GM21619 (cell line): ENCODE results near the gene NFX1.
A peak's percentile ranks its signal among the peaks of the same experiment; 100 is the strongest.

Experiments used
- ATAC-seq: cut with Tn5 transposase; IDR thresholded peaks from one replicate; pipeline ENCODE4 v1.9.1; 2021; ENCODE audit not compliant: unreplicated experiment

NFX1 gene

GRCh38 chr9:33290247-33291030 is at the start of gene NFX1:
TSS of gene NFX1 (plus strand) at chr9:33290516. CDS start at chr9:33290573, 57 bp downstream.
- ATAC-seq = peak; percentile 82

GRCh38 chr9:33241298-33241697 is 49.0 kb upstream of the NFX1 start:
- ATAC-seq = no peak

GRCh38 chr9:33242609-33243134 is 47.6 kb upstream of the NFX1 start:
- ATAC-seq = no peak

- ATAC-seq = no peak
These were observed 46.1 kb upstream of the NFX1 start for GRCh38 chr9:33244137-33244784.

GRCh38 chr9:33245341-33245740 is 45.0 kb upstream of the NFX1 start:
- ATAC-seq = no peak

- no peak for ATAC-seq
These were observed 44.0 kb upstream of the NFX1 start for GRCh38 chr9:33246269-33246860.

DNA sequence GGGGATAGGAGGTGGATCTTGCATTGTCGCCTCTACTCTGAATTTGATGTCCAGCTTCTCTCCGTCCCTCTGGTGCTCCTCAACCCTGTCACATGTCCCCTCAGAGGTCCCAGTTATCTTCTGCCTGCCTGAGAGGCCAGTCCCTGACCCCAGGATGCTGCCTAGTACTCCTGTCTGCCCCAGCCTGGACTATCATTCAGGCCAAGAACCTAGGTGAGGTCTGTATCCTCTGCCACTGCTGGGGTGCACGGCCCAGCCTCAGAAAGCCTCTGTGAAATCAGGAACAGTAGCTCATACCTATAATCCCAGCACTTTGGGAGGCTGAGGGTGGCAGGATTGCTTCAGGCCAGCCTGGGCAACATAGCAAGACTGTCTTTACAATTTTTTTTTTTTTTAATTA is 41.7 kb upstream of the NFX1 start:
- ATAC-seq = no peak

DNA sequence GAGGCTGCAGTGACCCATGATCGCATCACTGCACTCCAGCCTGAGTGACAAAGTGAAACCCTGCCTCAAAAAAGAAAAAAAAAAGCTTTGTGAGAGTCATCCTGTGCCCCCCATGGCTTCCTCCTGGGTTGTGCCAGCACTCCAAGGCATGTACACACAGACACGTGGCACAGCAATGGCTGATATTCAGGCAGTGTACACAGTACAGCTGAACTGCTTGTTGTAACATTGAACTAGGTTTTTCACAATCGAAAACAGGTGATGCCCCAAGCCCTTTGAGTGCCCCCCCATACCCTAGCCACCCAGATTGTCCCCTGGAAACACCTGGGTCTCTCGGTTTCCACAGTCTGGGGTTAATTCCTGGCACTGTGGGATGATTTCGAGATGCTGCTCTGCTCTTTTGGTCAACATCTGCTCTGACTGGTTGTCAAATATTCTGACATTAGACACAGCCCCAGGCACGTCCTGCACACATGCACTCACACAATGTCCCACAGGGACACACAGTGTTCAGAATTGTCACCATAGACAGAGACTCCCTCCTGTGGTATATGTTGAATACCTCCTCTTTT is 41.1 kb upstream of the NFX1 start:
- ATAC-seq = peak; percentile 50

GRCh38 chr9:33249983-33250382 is 40.3 kb upstream of the NFX1 start:
- ATAC-seq = no peak

GRCh38 chr9:33250458-33250995 is 39.8 kb upstream of the NFX1 start:
- ATAC-seq = no peak

DNA sequence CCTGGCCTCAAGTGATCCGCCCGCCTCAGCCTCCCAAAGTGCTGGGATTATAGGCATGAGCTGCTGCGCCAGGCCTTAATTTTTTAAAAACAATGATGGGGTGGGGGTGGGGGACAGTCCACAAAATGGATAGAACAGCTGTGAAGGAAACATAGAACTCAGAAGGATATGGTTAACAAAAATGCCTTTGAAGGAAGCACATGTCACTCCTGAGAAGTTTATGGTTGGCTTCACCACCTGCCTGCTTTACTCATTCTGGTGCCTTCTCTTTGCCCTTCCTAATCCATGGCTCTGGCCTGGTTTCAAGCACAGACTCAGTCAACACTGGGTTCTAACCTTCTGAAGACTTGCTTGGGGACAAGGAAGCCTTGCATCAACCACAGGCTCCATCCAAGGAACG is 36.1 kb upstream of the NFX1 start:
- no peak for ATAC-seq

DNA sequence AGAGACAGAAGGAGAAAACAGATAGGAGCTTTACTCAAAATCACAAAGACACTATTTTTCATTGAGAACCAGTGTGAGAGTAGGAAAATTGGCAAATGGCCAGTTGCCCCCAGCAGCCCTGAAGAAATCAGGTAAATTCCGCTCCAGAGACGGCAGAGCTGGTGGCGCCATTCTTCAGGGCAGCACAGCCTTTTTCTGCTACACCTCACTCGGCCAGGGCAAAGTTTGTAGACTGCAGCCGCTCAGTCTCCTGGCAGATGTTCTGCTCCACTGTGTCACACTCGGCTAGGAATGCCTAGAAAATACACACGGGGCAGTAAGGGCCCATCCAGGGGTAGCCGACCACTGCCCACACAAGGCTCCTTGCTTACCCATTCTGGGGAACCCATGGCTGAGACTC is 35.3 kb upstream of the NFX1 start:
- ATAC-seq = no peak

DNA sequence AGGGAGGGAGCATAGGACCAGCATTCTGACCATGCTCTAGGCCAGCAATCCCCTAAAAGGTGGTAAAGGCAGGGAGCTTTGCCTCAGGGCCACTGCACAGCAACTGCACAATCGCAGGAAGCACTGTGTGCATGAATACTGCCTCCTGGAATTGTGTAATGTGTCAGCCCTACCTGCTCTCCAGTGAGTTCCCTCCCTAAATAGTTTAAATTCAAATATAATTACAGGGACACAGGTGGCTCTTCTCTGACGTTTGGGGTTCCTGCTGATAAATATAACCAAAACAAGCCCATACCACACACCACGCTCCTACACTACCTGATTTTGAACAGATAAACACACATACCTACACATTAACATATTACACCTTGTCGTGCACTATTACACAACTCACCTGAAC is 34.8 kb upstream of the NFX1 start:
- no peak for ATAC-seq

DNA sequence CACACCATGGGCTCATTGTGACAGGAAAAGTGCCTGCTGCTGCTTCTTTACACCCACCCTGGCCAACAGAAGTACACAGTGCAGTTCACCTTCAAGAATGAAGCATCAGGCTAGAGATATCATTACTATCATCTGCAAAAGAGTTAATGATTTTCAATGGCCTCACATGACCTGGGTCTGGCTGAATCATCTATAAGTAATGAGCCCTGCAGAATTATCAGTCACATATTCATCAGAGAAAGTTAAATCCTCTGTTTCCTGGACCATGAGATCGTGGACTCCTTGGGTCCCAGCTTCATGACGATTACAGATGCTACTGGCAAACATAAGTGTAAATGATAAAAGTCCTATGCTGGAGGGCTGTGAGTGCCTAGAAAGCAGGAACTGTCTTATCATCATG is 34.1 kb upstream of the NFX1 start:
- no peak for ATAC-seq

GRCh38 chr9:33257276-33257675 is 33.0 kb upstream of the NFX1 start:
- ATAC-seq = no peak

DNA sequence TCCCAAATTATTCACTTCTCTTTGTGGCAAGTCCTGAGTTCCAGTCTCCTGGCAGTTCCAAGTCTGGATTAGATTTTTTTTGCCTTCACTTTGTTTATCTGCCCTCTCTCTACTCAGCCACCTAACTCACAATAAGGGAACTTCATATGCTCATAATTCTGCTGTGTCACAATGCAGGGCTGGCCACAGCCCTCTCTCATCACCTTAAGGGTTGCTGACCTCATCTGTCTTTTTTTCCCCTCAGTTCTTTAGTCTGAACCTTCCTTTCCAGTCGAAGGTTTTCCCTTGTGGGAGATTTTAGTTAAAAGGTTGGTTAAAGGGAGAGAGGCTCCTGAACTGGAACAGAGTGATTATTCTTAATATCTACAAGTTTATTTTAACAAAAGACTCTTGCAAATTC is 29.9 kb upstream of the NFX1 start:
- ATAC-seq = no peak

DNA sequence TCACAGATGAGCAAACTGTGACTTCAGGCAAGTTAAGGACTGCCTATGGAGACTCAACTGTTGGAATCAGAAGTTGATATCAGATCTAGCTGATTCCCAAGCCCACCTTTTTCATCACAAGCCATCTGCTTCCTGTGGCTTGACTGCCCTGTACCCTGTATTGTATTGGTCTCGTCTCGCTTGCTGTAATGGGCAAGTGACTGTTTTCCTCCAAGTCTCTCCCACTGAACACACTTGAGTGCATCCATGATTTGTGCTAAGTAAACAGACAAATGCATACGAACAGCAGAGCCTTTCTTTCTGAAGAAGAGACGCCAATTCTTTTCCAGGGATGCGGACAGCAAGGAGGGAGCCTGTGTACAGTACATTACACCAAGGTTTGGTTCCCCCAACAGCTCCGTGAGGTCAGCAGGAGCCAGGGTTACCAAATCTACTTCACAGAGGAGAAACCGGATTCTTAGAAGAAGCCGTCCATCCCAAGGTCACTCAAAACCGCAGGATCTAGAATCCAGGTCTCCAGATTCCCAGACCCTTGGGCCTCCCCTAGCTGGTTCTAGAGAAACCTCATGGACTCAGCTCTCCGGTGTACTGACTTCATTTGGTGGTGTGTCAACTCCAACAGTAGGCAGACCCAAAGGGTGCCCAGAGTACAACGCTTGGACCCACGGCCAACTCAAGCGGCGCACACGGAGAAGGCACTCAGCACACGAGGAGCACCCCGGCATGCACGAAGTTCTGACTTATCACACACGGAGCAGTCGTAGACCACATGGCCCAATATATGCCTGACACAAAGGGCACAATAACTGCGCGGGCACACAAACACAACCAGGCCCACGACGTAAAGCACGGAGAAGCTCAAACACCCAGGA is 26.9 kb upstream of the NFX1 start:
- ATAC-seq = peak; percentile 3

GRCh38 chr9:33264003-33264472 is 26.3 kb upstream of the NFX1 start:
- ATAC-seq = peak; percentile 35

GRCh38 chr9:33264473-33265177 is 25.7 kb upstream of the NFX1 start, which contains the start of the genes BAG1 and CHMP5:
TSS of gene BAG1 (minus strand) at chr9:33264708.
TSS of gene CHMP5 (plus strand) at chr9:33265049. CDS start at chr9:33265079, 30 bp downstream.
- peak; percentile 79 for ATAC-seq
